ENCODE results near the gene DNMT1. TPM values are rescaled to one million over a fixed set of nuclear protein-coding genes. Genes with fewer than 3 reads are reported as not detected.
"Not testable (repeated sequence)": the region's sequence is repeated elsewhere in the genome, so short reads cannot be mapped to it uniquely, and the experiment has no call there.

The DNMT1 gene
- total RNA-seq, 2 donors from 2014 or later, result 163 to 189 TPM

DNA sequence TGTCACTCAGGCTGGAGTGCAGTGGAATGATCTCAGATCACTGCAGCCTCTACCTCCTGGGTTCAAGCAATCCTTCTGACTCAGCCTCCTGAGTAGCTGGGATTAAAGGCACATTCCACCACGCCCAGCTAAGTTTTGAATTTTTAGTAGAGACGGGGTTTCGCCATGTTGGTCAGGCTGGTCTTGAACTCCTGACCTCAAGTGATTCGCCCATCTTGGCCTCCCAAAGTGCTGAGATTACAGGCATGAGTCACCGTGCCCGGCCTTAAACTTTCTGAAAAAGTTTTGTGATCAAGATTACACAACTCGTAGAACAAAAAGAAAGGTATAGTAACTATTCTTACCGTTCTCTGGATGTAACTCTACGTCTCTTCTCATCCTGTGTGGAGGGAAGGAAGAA lies 21.2 kb downstream of the DNMT1 start:
- no peak overlapping the region for H3K27ac Mint-ChIP-seq

DNA sequence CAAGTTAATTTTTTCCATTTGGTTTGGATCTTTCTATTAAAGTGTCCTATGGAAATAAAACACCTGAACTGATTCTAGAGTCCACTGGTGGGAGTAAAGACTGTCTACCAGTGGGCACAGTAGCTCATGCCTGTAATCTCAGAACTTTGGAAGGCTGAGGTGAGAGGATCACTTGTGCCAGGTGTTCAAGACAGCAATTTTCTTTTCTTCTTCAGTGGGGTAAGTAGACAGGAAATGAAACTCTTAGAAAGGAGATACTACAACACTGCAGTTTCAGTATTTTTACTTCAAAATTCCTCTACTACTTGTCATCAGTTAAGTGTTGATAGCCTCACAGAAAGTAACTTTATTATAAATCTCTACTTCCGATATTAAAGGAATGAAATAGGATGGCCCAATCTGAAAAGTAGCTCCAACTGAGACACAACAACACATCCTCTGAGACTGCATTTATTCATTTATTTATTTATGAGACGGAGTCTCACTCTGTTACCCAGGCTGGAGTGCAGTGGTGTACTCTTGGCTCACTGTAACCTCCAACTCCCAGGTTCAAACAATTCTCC lies 26.3 kb downstream of the DNMT1 start:
- Histone ChIP-seq H3K27ac (ENCODE audit: low read depth, low read length) (no peak overlapping the region), H3K36me3 (ENCODE audit: control insufficient read depth, insufficient read depth, low read length) (peaks cover 52% of the 10 kb centered on the region), H3K4me1 (ENCODE audit: control insufficient read depth, insufficient read depth, low read length) (no peaks in the 10 kb centered on the region), H3K27me3 (ENCODE audit: control insufficient read depth, insufficient read depth, low read length, poor library complexity, severe bottlenecking) (no peaks in the 10 kb centered on the region), H3K4me3 (ENCODE audit: low read length) (no peak overlapping the region), H3K9ac (ENCODE audit: extremely low read depth, low read length, poor library complexity, severe bottlenecking) (no peak overlapping the region), H3K9me3 (ENCODE audit: control insufficient read depth, low read length) (no peaks in the 10 kb centered on the region)
- TF ChIP-seq, protein P1, sequence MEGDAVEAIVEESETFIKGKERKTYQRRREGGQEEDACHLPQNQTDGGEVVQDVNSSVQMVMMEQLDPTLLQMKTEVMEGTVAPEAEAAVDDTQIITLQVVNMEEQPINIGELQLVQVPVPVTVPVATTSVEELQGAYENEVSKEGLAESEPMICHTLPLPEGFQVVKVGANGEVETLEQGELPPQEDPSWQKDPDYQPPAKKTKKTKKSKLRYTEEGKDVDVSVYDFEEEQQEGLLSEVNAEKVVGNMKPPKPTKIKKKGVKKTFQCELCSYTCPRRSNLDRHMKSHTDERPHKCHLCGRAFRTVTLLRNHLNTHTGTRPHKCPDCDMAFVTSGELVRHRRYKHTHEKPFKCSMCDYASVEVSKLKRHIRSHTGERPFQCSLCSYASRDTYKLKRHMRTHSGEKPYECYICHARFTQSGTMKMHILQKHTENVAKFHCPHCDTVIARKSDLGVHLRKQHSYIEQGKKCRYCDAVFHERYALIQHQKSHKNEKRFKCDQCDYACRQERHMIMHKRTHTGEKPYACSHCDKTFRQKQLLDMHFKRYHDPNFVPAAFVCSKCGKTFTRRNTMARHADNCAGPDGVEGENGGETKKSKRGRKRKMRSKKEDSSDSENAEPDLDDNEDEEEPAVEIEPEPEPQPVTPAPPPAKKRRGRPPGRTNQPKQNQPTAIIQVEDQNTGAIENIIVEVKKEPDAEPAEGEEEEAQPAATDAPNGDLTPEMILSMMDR (conservative IDR thresholded peaks at IDR 0.05), result no peak
- H3K4me3 Mint-ChIP-seq, result no peak overlapping the region
- H3K4me1 Mint-ChIP-seq, result no peaks in the 10 kb centered on the region
- 96 to 100% methylated on average over 2 of the region's 2 CpGs for WGBS, 2 experiments (ENCODE audit: insufficient coverage in 1 of 2, insufficient read length in 1 of 2)
- H3K27ac Mint-ChIP-seq, result no peak overlapping the region
- H3K27me3 Mint-ChIP-seq (ENCODE audit: insufficient read depth), result no peaks in the 10 kb centered on the region
- no peak for DNase-seq
- H3K36me3 Mint-ChIP-seq (ENCODE audit: low read depth), result peaks cover 54% of the 10 kb centered on the region
- H3K9me3 Mint-ChIP-seq, result no peaks in the 10 kb centered on the region

More for the DNA sequence above, 21.2 kb downstream of the DNMT1 start:
- H3K4me1 ChIP-seq (ENCODE audit: control insufficient read depth, insufficient read depth, low read length), result no peaks in the 10 kb centered on the region
- Mint-ChIP-seq H3K9me3 (no peaks in the 10 kb centered on the region), H3K4me3 (no peak overlapping the region), H3K36me3 (ENCODE audit: low read depth) (peaks cover 63% of the 10 kb centered on the region), H3K27me3 (ENCODE audit: insufficient read depth) (no peaks in the 10 kb centered on the region), H3K4me1 (no peaks in the 10 kb centered on the region)
- H3K9me3 ChIP-seq (ENCODE audit: control insufficient read depth, low read length), result no peaks in the 10 kb centered on the region
- TF ChIP-seq, protein P1 (conservative IDR thresholded peaks at IDR 0.05), result no peak
- DNase-seq, result no peak
- no peak overlapping the region for H3K9ac ChIP-seq (ENCODE audit: extremely low read depth, low read length, poor library complexity, severe bottlenecking)
- no peaks in the 10 kb centered on the region for H3K27me3 ChIP-seq (ENCODE audit: control insufficient read depth, insufficient read depth, low read length, poor library complexity, severe bottlenecking)
- no peak overlapping the region for H3K4me3 ChIP-seq (ENCODE audit: low read length)
- H3K36me3 ChIP-seq (ENCODE audit: control insufficient read depth, insufficient read depth, low read length), result peaks cover 71% of the 10 kb centered on the region
- H3K27ac ChIP-seq (ENCODE audit: low read depth, low read length), result no peak overlapping the region
- 92 to 97% methylated on average over 9 of the region's 9 CpGs for WGBS, 2 experiments (ENCODE audit: insufficient coverage in 1 of 2, insufficient read length in 1 of 2)

DNA sequence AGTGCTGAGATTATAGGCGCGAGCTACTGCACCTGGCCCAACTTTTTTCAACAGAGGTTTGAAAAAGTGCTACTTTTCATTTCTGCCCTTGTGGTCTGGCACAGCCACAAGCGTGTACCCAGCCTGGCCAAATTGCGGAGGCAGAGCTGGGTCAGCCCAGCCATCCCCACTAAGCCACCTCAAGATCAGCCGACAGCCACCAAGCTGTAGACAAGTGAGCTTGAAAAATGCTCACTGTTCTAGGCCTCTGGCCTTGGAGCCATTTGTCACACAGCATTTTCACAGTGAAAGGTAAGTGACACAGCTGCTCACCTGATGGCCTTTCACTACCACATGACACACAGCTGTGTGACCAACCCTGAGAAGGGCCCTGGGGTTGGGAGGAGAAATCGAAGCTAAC lies 27.3 kb downstream of the DNMT1 start:
- Mint-ChIP-seq H3K4me3 (no peak overlapping the region), H3K36me3 (ENCODE audit: low read depth) (peaks cover 55% of the 10 kb centered on the region), H3K27ac (no peak overlapping the region), H3K4me1 (no peaks in the 10 kb centered on the region), H3K9me3 (no peaks in the 10 kb centered on the region), H3K27me3 (ENCODE audit: insufficient read depth) (no peaks in the 10 kb centered on the region)
- no peaks in the 10 kb centered on the region for H3K27me3 ChIP-seq (ENCODE audit: control insufficient read depth, insufficient read depth, low read length, poor library complexity, severe bottlenecking)
- H3K36me3 ChIP-seq (ENCODE audit: control insufficient read depth, insufficient read depth, low read length), result peaks cover 52% of the 10 kb centered on the region
- H3K9ac ChIP-seq (ENCODE audit: extremely low read depth, low read length, poor library complexity, severe bottlenecking), result no peak overlapping the region
- no peak overlapping the region for H3K27ac ChIP-seq (ENCODE audit: low read depth, low read length)
- DNase-seq, result no peak
- TF ChIP-seq, protein P1 (conservative IDR thresholded peaks at IDR 0.05), result no peak
- no peaks in the 10 kb centered on the region for H3K9me3 ChIP-seq (ENCODE audit: control insufficient read depth, low read length)
- WGBS, 2 experiments (ENCODE audit: insufficient coverage in 1 of 2, insufficient read length in 1 of 2), result 87 to 95% methylated on average over 4 to 6 of the region's 6 CpGs
- H3K4me1 ChIP-seq (ENCODE audit: control insufficient read depth, insufficient read depth, low read length), result no peaks in the 10 kb centered on the region
- no peak overlapping the region for H3K4me3 ChIP-seq (ENCODE audit: low read length)

DNA sequence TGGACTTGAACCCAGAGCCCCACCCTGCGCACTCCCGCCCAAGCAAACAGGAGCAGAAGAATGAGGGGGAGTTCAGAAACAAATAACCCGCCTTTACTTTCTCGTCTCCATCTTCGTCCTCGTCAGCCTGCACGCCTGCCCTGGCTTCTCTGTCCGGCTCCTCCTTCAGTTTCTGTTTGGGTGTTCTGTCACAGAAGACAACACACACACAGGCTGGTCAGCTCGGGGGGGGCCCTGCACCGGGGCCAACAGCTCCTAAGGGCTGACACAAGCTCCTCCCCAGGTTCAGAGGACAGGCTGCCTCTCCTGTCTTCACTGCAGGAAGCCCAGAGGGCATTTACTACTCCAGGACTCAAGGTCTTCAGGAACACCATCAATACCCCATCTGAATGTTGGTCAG lies 28.3 kb downstream of the DNMT1 start:
- not testable (repeated sequence) for H3K9me3 ChIP-seq (ENCODE audit: control insufficient read depth, low read length); H3K27ac ChIP-seq (ENCODE audit: low read depth, low read length); H3K4me3 ChIP-seq (ENCODE audit: low read length); H3K4me3 Mint-ChIP-seq; H3K27ac Mint-ChIP-seq; H3K9ac ChIP-seq (ENCODE audit: extremely low read depth, low read length, poor library complexity, severe bottlenecking); H3K4me1 Mint-ChIP-seq; DNase-seq; H3K9me3 Mint-ChIP-seq; H3K4me1 ChIP-seq (ENCODE audit: control insufficient read depth, insufficient read depth, low read length); H3K27me3 ChIP-seq (ENCODE audit: control insufficient read depth, insufficient read depth, low read length, poor library complexity, severe bottlenecking); H3K27me3 Mint-ChIP-seq (ENCODE audit: insufficient read depth)
- peaks cover 58% of the 10 kb centered on the region for H3K36me3 ChIP-seq (ENCODE audit: control insufficient read depth, insufficient read depth, low read length)
- H3K36me3 Mint-ChIP-seq (ENCODE audit: low read depth), result peaks cover 55% of the 10 kb centered on the region
- WGBS, 2 experiments (ENCODE audit: insufficient coverage in 1 of 2, insufficient read length in 1 of 2), result 98 to 100% methylated on average over 7 to 9 of the region's 10 CpGs
